Measurements from ENCODE around the gene PSTPIP2. TPM values are rescaled to one million over a fixed set of nuclear protein-coding genes. Genes with fewer than 3 reads are reported as not detected.

The PSTPIP2 gene
- total RNA-seq, 6 experiments from 2014 or later = 4.0 to 15.2 (median 8.6) TPM

GRCh38 chr18:46007165-46007564 is 64.9 kb downstream of the PSTPIP2 start:
- whole genome bisulfite sequencing (ENCODE audit: insufficient coverage, low coverage, low lambda C conversion rate, missing lambda C conversion rate) = 100% methylated on average over 4 of the region's 5 CpGs
- DNase-seq (no peak), ATAC-seq (no peak)
- Histone ChIP-seq H3K27ac (no peak overlapping the region), H3K9me3 (no peaks in the 10 kb centered on the region), H3K36me3 (no peaks in the 10 kb centered on the region), H3K4me1 (peaks cover 0 to 10% (median 0%) of the 10 kb centered on the region in 4 donors), H3K4me3 (no peak overlapping the region), H3K27me3 (no peaks in the 10 kb centered on the region)
- TF ChIP-seq, protein P1, sequence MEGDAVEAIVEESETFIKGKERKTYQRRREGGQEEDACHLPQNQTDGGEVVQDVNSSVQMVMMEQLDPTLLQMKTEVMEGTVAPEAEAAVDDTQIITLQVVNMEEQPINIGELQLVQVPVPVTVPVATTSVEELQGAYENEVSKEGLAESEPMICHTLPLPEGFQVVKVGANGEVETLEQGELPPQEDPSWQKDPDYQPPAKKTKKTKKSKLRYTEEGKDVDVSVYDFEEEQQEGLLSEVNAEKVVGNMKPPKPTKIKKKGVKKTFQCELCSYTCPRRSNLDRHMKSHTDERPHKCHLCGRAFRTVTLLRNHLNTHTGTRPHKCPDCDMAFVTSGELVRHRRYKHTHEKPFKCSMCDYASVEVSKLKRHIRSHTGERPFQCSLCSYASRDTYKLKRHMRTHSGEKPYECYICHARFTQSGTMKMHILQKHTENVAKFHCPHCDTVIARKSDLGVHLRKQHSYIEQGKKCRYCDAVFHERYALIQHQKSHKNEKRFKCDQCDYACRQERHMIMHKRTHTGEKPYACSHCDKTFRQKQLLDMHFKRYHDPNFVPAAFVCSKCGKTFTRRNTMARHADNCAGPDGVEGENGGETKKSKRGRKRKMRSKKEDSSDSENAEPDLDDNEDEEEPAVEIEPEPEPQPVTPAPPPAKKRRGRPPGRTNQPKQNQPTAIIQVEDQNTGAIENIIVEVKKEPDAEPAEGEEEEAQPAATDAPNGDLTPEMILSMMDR (IDR thresholded peaks at IDR 0.05) = no peak
- TF ChIP-seq POLR2A (IDR thresholded peaks at IDR 0.05) = no peak
- intact Hi-C loops (cut with DNase I) = no loop called here

GRCh38 chr18:46002934-46003333 is 69.1 kb downstream of the PSTPIP2 start:
- WGBS (ENCODE audit: insufficient coverage, low coverage, low lambda C conversion rate, missing lambda C conversion rate) = no CpG with 5 or more reads among the region's 1 CpG
- Histone ChIP-seq H3K36me3 (no peaks in the 10 kb centered on the region), H3K27me3 (no peaks in the 10 kb centered on the region), H3K9me3 (no peaks in the 10 kb centered on the region), H3K4me3 (no peak overlapping the region), H3K27ac (no peak overlapping the region), H3K4me1 (no peaks in the 10 kb centered on the region)
- intact Hi-C loops (cut with DNase I) = no loop called here
- ATAC-seq = no peak
- no peak for DNase-seq
- TF ChIP-seq, protein P1 (IDR thresholded peaks at IDR 0.05) = no peak
- no peak for TF ChIP-seq POLR2A (IDR thresholded peaks at IDR 0.05)

DNA sequence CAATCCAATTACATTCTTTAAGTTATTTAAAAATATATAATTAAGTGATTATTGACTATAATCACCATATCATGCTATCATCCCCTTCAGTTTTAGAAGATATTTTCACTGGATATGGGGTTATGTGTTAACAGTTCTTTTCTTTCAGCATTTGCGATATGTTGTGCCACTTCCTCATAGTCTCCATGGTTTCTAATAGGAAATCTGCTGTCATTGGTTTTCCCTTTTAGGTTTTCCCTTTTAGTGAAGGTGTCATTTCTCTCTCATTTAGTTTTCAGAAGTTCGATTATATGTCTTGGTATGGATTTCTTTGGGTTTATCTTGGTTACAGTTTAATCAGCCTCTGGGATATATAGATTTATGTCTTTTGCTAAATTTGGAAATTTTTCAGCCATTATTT is 70.2 kb downstream of the PSTPIP2 start:
- no peaks in the 10 kb centered on the region for H3K36me3 ChIP-seq
- no peaks in the 10 kb centered on the region for H3K4me1 ChIP-seq
- intact Hi-C loops (cut with DNase I) = no loop called here
- WGBS (ENCODE audit: insufficient coverage, low coverage, low lambda C conversion rate, missing lambda C conversion rate) = 83% methylated on average over 2 of the region's 2 CpGs
- H3K27ac ChIP-seq = no peak overlapping the region
- H3K9me3 ChIP-seq = no peaks in the 10 kb centered on the region
- ATAC-seq = no peak
- DNase-seq = no peak
- no peaks in the 10 kb centered on the region for H3K27me3 ChIP-seq
- TF ChIP-seq, protein P1 (IDR thresholded peaks at IDR 0.05) = no peak
- TF ChIP-seq POLR2A (IDR thresholded peaks at IDR 0.05) = no peak
- H3K4me3 ChIP-seq = no peak overlapping the region

GRCh38 chr18:46001074-46001473 is 71.0 kb downstream of the PSTPIP2 start:
- Histone ChIP-seq H3K27ac (no peak overlapping the region), H3K36me3 (no peaks in the 10 kb centered on the region), H3K4me3 (no peak overlapping the region), H3K4me1 (no peaks in the 10 kb centered on the region), H3K9me3 (no peaks in the 10 kb centered on the region), H3K27me3 (no peaks in the 10 kb centered on the region)
- ATAC-seq (no peak), DNase-seq (no peak)
- TF ChIP-seq, protein P1 (IDR thresholded peaks at IDR 0.05) = no peak
- no peak for TF ChIP-seq POLR2A (IDR thresholded peaks at IDR 0.05)
- WGBS (ENCODE audit: insufficient coverage, low coverage, low lambda C conversion rate, missing lambda C conversion rate) = 75% methylated on average over 1 of the region's 1 CpG
- intact Hi-C loops (cut with DNase I) = no loop called here

DNA sequence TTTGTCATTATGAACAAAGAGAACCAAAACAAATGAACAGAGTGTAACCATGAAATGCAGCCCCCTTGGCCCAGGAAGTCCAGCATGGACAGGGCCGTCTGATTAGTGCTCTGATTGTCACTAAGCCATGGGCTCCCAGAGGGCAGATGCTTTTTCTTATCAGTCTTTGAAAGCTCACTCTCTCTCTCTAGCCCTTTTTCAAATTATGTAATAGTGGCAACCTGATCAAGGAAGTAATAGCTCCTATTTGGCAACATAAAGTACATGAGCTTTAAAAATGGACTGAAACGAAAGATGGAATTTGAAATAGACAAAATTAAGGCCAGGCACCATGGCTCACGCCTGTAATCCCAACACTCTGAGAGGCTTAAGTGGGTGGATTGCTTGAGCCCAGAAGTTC is 72.5 kb downstream of the PSTPIP2 start:
- no peak for ATAC-seq
- intact Hi-C loops (cut with DNase I) = no loop called here
- H3K4me3 ChIP-seq = no peak overlapping the region

More for the DNA sequence above, 72.5 kb downstream of the PSTPIP2 start:
- no peak for TF ChIP-seq POLR2A (IDR thresholded peaks at IDR 0.05)
- TF ChIP-seq, protein P1 (IDR thresholded peaks at IDR 0.05) = no peak
- no peaks in the 10 kb centered on the region for H3K36me3 ChIP-seq
- H3K9me3 ChIP-seq = no peaks in the 10 kb centered on the region
- H3K27me3 ChIP-seq = no peaks in the 10 kb centered on the region
- no peak overlapping the region for H3K27ac ChIP-seq
- 61% methylated on average over 3 of the region's 3 CpGs for WGBS (ENCODE audit: insufficient coverage, low coverage, low lambda C conversion rate, missing lambda C conversion rate)
- no peaks in the 10 kb centered on the region for H3K4me1 ChIP-seq
- no peak for DNase-seq

Measured in right lobe of liver (tissue), 6 donors.